Measurements from ENCODE around the gene TTLL5.

TTLL5 gene

GRCh38 chr14:75724414-75725204 lies 63.6 kb downstream of the TTLL5 start:
- peaks cover 33% of the 10 kb centered on the region for H3K36me3 ChIP-seq (ENCODE audit: control insufficient read depth, low read length)
- TF ChIP-seq CTCF (IDR thresholded peaks at IDR 0.05; ENCODE audit: low read depth, low read length, poor library complexity, severe bottlenecking) (no peak), EZH2phosphoT487 (IDR thresholded peaks at IDR 0.05; ENCODE audit: borderline replicate concordance, low read length) (no peak)
- no peaks in the 10 kb centered on the region for H3K9me3 ChIP-seq (ENCODE audit: control insufficient read depth, insufficient read depth, low read length)
- no peaks in the 10 kb centered on the region for H3K4me1 ChIP-seq (ENCODE audit: control insufficient read depth, low read length)
- H4K20me1 ChIP-seq (ENCODE audit: control insufficient read depth, insufficient read depth, low read depth, low read length): no peaks in the 10 kb centered on the region
- no peak overlapping the region for H3K4me3 ChIP-seq (ENCODE audit: low read length)
- no peak overlapping the region for H3K27ac ChIP-seq (ENCODE audit: low read depth, low read length)
- H3K9me2 ChIP-seq (replicated peaks; ENCODE audit: control insufficient read depth, low read length): no peaks in the 10 kb centered on the region
- no peaks in the 10 kb centered on the region for H3F3A ChIP-seq (ENCODE audit: control insufficient read depth, insufficient read depth)
- no peaks in the 10 kb centered on the region for H3K79me2 ChIP-seq (ENCODE audit: control insufficient read depth, low read length)
- no peaks in the 10 kb centered on the region for H3K27me3 ChIP-seq (ENCODE audit: control insufficient read depth, low read length)
- no peak overlapping the region for H3K4me2 ChIP-seq (ENCODE audit: low read length)

- peaks cover 28% of the 10 kb centered on the region for H3K36me3 ChIP-seq (ENCODE audit: control insufficient read depth, low read length)
- no peak overlapping the region for H3K4me2 ChIP-seq (ENCODE audit: low read length)
- TF ChIP-seq EZH2phosphoT487 (IDR thresholded peaks at IDR 0.05; ENCODE audit: borderline replicate concordance, low read length) (no peak), CTCF (IDR thresholded peaks at IDR 0.05; ENCODE audit: low read depth, low read length, poor library complexity, severe bottlenecking) (no peak)
Observed at GRCh38 chr14:75725481-75725880, 64.4 kb downstream of the TTLL5 start.

GRCh38 chr14:75726321-75726720 lies 65.3 kb downstream of the TTLL5 start:
- no peaks in the 10 kb centered on the region for H3F3A ChIP-seq (ENCODE audit: control insufficient read depth, insufficient read depth)
- H3K27ac ChIP-seq (ENCODE audit: low read depth, low read length): no peak overlapping the region
- no peaks in the 10 kb centered on the region for H3K79me2 ChIP-seq (ENCODE audit: control insufficient read depth, low read length)
- no peaks in the 10 kb centered on the region for H4K20me1 ChIP-seq (ENCODE audit: control insufficient read depth, insufficient read depth, low read depth, low read length)
- no peak overlapping the region for H3K4me3 ChIP-seq (ENCODE audit: low read length)
- no peak for TF ChIP-seq EZH2phosphoT487 (IDR thresholded peaks at IDR 0.05; ENCODE audit: borderline replicate concordance, low read length)
- no peaks in the 10 kb centered on the region for H3K9me2 ChIP-seq (replicated peaks; ENCODE audit: control insufficient read depth, low read length)
- H3K27me3 ChIP-seq (ENCODE audit: control insufficient read depth, low read length): no peaks in the 10 kb centered on the region
- H3K36me3 ChIP-seq (ENCODE audit: control insufficient read depth, low read length): peaks cover 22% of the 10 kb centered on the region
- no peaks in the 10 kb centered on the region for H3K9me3 ChIP-seq (ENCODE audit: control insufficient read depth, insufficient read depth, low read length)
- no peaks in the 10 kb centered on the region for H3K4me1 ChIP-seq (ENCODE audit: control insufficient read depth, low read length)
- no peak overlapping the region for H3K4me2 ChIP-seq (ENCODE audit: low read length)

More at GRCh38 chr14:75725481-75725880, 64.4 kb downstream of the TTLL5 start:
- Histone ChIP-seq H3K79me2 (ENCODE audit: control insufficient read depth, low read length) (no peaks in the 10 kb centered on the region), H3K9me2 (replicated peaks; ENCODE audit: control insufficient read depth, low read length) (no peaks in the 10 kb centered on the region), H4K20me1 (ENCODE audit: control insufficient read depth, insufficient read depth, low read depth, low read length) (no peaks in the 10 kb centered on the region), H3K27ac (ENCODE audit: low read depth, low read length) (no peak overlapping the region), H3K4me3 (ENCODE audit: low read length) (no peak overlapping the region), H3K9me3 (ENCODE audit: control insufficient read depth, insufficient read depth, low read length) (no peaks in the 10 kb centered on the region), H3F3A (ENCODE audit: control insufficient read depth, insufficient read depth) (no peaks in the 10 kb centered on the region), H3K27me3 (ENCODE audit: control insufficient read depth, low read length) (no peaks in the 10 kb centered on the region), H3K4me1 (ENCODE audit: control insufficient read depth, low read length) (no peaks in the 10 kb centered on the region)

- no peaks in the 10 kb centered on the region for H3K27me3 ChIP-seq (ENCODE audit: control insufficient read depth, low read length)
- no peak overlapping the region for H3K27ac ChIP-seq (ENCODE audit: low read depth, low read length)
- no peak overlapping the region for H3K4me3 ChIP-seq (ENCODE audit: low read length)
- H3K9me3 ChIP-seq (ENCODE audit: control insufficient read depth, insufficient read depth, low read length): no peaks in the 10 kb centered on the region
- H4K20me1 ChIP-seq (ENCODE audit: control insufficient read depth, insufficient read depth, low read depth, low read length): no peaks in the 10 kb centered on the region
- peaks cover 21% of the 10 kb centered on the region for H3K36me3 ChIP-seq (ENCODE audit: control insufficient read depth, low read length)
- no peaks in the 10 kb centered on the region for H3K4me1 ChIP-seq (ENCODE audit: control insufficient read depth, low read length)
- H3K4me2 ChIP-seq (ENCODE audit: low read length): no peak overlapping the region
- H3F3A ChIP-seq (ENCODE audit: control insufficient read depth, insufficient read depth): no peaks in the 10 kb centered on the region
- no peaks in the 10 kb centered on the region for H3K9me2 ChIP-seq (replicated peaks; ENCODE audit: control insufficient read depth, low read length)
- H3K79me2 ChIP-seq (ENCODE audit: control insufficient read depth, low read length): no peaks in the 10 kb centered on the region
- TF ChIP-seq EZH2phosphoT487 (IDR thresholded peaks at IDR 0.05; ENCODE audit: borderline replicate concordance, low read length) (no peak), CTCF (IDR thresholded peaks at IDR 0.05; ENCODE audit: low read depth, low read length, poor library complexity, severe bottlenecking) (no peak)
Observed at GRCh38 chr14:75727124-75727523, 66.1 kb downstream of the TTLL5 start.

Data from DOHH2 (cell line).